Measurements from ENCODE around the gene PIAS1. TPM values are rescaled to one million over a fixed set of nuclear protein-coding genes. Genes with fewer than 3 reads are reported as not detected.

PIAS1 gene
- total and polyA plus RNA-seq, 2 donors from 2014 or later: 10.6 to 44.3 TPM

- Histone ChIP-seq H3K9ac (ENCODE audit: low read length in 3 of 3) (no peak overlapping the region), H3K27ac (ENCODE audit: low read depth in 2 of 2, low read length in 2 of 2) (no peak overlapping the region), H3K4me1 (ENCODE audit: control insufficient read depth in 2 of 3, insufficient read depth in 2 of 3, low read depth in 1 of 3, low read length in 3 of 3) (no peaks in the 10 kb centered on the region), H3K27me3 (ENCODE audit: control insufficient read depth, insufficient read depth, low read length) (no peaks in the 10 kb centered on the region), H3K9me3 (ENCODE audit: control insufficient read depth in 2 of 3, insufficient read depth in 1 of 3, low read length in 3 of 3) (peaks cover 0 to 5% (median 0%) of the 10 kb centered on the region in 3 donors), H3K4me3 (ENCODE audit: low read length in 3 of 3) (no peak overlapping the region), H3K36me3 (ENCODE audit: control insufficient read depth in 2 of 3, insufficient read depth in 3 of 3, low read length in 3 of 3) (no peaks in the 10 kb centered on the region)
- intact Hi-C loops (cut with DNase I): no loop called here
- TF ChIP-seq, protein P1, sequence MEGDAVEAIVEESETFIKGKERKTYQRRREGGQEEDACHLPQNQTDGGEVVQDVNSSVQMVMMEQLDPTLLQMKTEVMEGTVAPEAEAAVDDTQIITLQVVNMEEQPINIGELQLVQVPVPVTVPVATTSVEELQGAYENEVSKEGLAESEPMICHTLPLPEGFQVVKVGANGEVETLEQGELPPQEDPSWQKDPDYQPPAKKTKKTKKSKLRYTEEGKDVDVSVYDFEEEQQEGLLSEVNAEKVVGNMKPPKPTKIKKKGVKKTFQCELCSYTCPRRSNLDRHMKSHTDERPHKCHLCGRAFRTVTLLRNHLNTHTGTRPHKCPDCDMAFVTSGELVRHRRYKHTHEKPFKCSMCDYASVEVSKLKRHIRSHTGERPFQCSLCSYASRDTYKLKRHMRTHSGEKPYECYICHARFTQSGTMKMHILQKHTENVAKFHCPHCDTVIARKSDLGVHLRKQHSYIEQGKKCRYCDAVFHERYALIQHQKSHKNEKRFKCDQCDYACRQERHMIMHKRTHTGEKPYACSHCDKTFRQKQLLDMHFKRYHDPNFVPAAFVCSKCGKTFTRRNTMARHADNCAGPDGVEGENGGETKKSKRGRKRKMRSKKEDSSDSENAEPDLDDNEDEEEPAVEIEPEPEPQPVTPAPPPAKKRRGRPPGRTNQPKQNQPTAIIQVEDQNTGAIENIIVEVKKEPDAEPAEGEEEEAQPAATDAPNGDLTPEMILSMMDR (IDR thresholded peaks at IDR 0.05; ENCODE audit: borderline replicate concordance, extremely low read depth, insufficient read depth): no peak
- FAIRE-seq (no peak), DNase-seq (no peak)
Observed at GRCh38 chr15:68038246-68038645, 15.9 kb upstream of the PIAS1 start.

DNA sequence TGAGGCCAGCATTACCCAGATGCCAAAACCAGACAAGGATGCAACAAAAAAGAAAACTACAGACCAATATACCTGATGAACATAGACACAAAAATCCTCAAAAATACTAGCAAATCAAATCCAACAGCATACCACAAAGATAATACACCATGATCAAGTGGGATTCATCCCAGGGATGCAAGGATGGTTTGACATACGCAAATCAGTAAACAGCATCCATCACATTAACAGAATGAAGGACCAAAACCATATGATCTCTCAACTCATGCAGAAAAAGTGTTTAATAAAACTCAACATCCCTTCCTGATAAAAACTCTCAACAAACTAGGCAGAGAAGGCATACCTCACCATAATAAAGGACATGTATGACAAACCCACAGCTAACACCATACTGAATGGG is 14.0 kb upstream of the PIAS1 start:
- Histone ChIP-seq H3K27ac (ENCODE audit: low read depth in 2 of 2, low read length in 2 of 2) (no peak overlapping the region), H3K4me1 (ENCODE audit: control insufficient read depth in 2 of 3, insufficient read depth in 2 of 3, low read depth in 1 of 3, low read length in 3 of 3) (no peaks in the 10 kb centered on the region), H3K4me3 (ENCODE audit: low read length in 3 of 3) (no peak overlapping the region), H3K27me3 (ENCODE audit: control insufficient read depth, insufficient read depth, low read length) (no peaks in the 10 kb centered on the region), H3K9ac (ENCODE audit: low read length in 3 of 3) (no peak overlapping the region), H3K36me3 (ENCODE audit: control insufficient read depth in 2 of 3, insufficient read depth in 3 of 3, low read length in 3 of 3) (no peaks in the 10 kb centered on the region), H3K9me3 (ENCODE audit: control insufficient read depth in 2 of 3, insufficient read depth in 1 of 3, low read length in 3 of 3) (peaks cover 0 to 5% (median 0%) of the 10 kb centered on the region in 3 donors)
- intact Hi-C loops (cut with DNase I): no loop called here
- TF ChIP-seq, protein P1 (IDR thresholded peaks at IDR 0.05; ENCODE audit: borderline replicate concordance, extremely low read depth, insufficient read depth): no peak
- DNase-seq (no peak), FAIRE-seq (no peak)

GRCh38 chr15:68042156-68042854 is 11.8 kb upstream of the PIAS1 start:
- no peak overlapping the region for H3K9ac ChIP-seq (ENCODE audit: low read length in 3 of 3)
- DNase-seq (no peak), FAIRE-seq (no peak)
- no peak overlapping the region for H3K4me3 ChIP-seq (ENCODE audit: low read length in 3 of 3)
- H3K27ac ChIP-seq (ENCODE audit: low read depth in 2 of 2, low read length in 2 of 2): no peak overlapping the region
- no peaks in the 10 kb centered on the region for H3K4me1 ChIP-seq (ENCODE audit: control insufficient read depth in 2 of 3, insufficient read depth in 2 of 3, low read depth in 1 of 3, low read length in 3 of 3)
- intact Hi-C loops (cut with DNase I): no loop called here
- peaks cover 0 to 5% (median 0%) of the 10 kb centered on the region in 3 donors for H3K9me3 ChIP-seq (ENCODE audit: control insufficient read depth in 2 of 3, insufficient read depth in 1 of 3, low read length in 3 of 3)
- TF ChIP-seq, protein P1 (IDR thresholded peaks at IDR 0.05; ENCODE audit: borderline replicate concordance, extremely low read depth, insufficient read depth): no peak
- no peaks in the 10 kb centered on the region for H3K27me3 ChIP-seq (ENCODE audit: control insufficient read depth, insufficient read depth, low read length)
- no peaks in the 10 kb centered on the region for H3K36me3 ChIP-seq (ENCODE audit: control insufficient read depth in 2 of 3, insufficient read depth in 3 of 3, low read length in 3 of 3)
